Measurements from ENCODE around the gene SLC43A2.

- no peak for TF ChIP-seq CTCF (IDR thresholded peaks at IDR 0.05)
- no peak for TF ChIP-seq CREM (CRISPR knock-in tag; IDR thresholded peaks at IDR 0.05)
- no peak for TF ChIP-seq E2F1 (CRISPR knock-in tag; IDR thresholded peaks at IDR 0.05)
- no peak for TF ChIP-seq TEAD4 (CRISPR knock-in tag; IDR thresholded peaks at IDR 0.05)
- no peak for TF ChIP-seq ELF4 (CRISPR knock-in tag; IDR thresholded peaks at IDR 0.05; ENCODE audit: low read depth)
- no peak for TF ChIP-seq JUN (CRISPR knock-in tag; IDR thresholded peaks at IDR 0.05)
- no peak for TF ChIP-seq CDX4 (CRISPR knock-in tag; IDR thresholded peaks at IDR 0.05; ENCODE audit: borderline replicate concordance)
- TF ChIP-seq USF2 (CRISPR knock-in tag; IDR thresholded peaks at IDR 0.05): no peak
- no peak for TF ChIP-seq STAT6 (CRISPR knock-in tag; conservative IDR thresholded peaks at IDR 0.05; ENCODE audit: low read depth)
Measured at GRCh38 chr17:1646199-1646875, 17.7 kb upstream of the SLC43A2 start.
